Tibial artery (tissue), 4 donors: Measurements from ENCODE around the gene ADAMTS10.
A peak's percentile ranks its signal among the peaks of the same experiment; 100 is the strongest.
"Not testable (repeated sequence)": the region's sequence is repeated elsewhere in the genome, so short reads cannot be mapped to it uniquely, and the experiment has no call there.

Source experiments
- DNase-seq, 2 donors: peaks; one replicate each; pipeline ENCODE4 v3.0.0-alpha.2; 2019
- H3K27ac ChIP-seq, 2 donors: fragments of 200-600 bp; sonication (generic) in 1 of 2; 1 replicate in 1 of 2; 2 replicates in 1 of 2; pipeline ENCODE4 v1.5.1; 2018 to 2019; ENCODE audit warnings: mild to moderate bottlenecking in 1 of 2
- H3K27me3 ChIP-seq, 2 donors: fragments of 200-600 bp; sonication (generic) in 1 of 2; one replicate each; pipeline versions ENCODE4 v1.5.1 to v1.6.0; 2016 to 2019
- H3K36me3 ChIP-seq, 3 donors: fragments of 200-600 bp; sonication (generic) in 2 of 3; one replicate each; pipeline ENCODE4 v1.5.1; 2016 to 2019; ENCODE audit warnings: mild to moderate bottlenecking in 2 of 3
- H3K4me1 ChIP-seq, 4 donors: fragments of 200-600 bp; sonication (generic) in 2 of 4; 1 replicate in 3 of 4; 2 replicates in 1 of 4; pipeline ENCODE4 v1.5.1; 2016 to 2019
- H3K4me3 ChIP-seq, 2 donors: fragments of 200-600 bp; sonication (generic) in 1 of 2; 1 replicate in 1 of 2; 2 replicates in 1 of 2; pipeline ENCODE4 v1.5.1; 2018 to 2019; ENCODE audit warnings: mild to moderate bottlenecking in 2 of 2
- H3K9me3 ChIP-seq, 3 donors: fragments of 200-600 bp; sonication (generic) in 1 of 3; one replicate each; pipeline ENCODE4 v1.5.1; 2016 to 2019
- intact Hi-C: fragments of 100-400 bp; cut with DNase I; formaldehyde crosslinking; loops from one replicate; pipeline ENCODE4 v1.15.0; 2023; ENCODE audit warnings: low total_unique reads
- TF ChIP-seq, protein P1 (sequence below), 2 experiments: fragments of 200-600 bp in 1 of 2; fragments of 450-650 bp in 1 of 2; IDR thresholded peaks; one replicate each; pipeline ENCODE4 v1.5.1; 2017 to 2019; ENCODE audit warnings: antibody characterized with exemption in 2 of 2, mild to moderate bottlenecking in 1 of 2, moderate library complexity in 1 of 2

Gene ADAMTS10

DNA sequence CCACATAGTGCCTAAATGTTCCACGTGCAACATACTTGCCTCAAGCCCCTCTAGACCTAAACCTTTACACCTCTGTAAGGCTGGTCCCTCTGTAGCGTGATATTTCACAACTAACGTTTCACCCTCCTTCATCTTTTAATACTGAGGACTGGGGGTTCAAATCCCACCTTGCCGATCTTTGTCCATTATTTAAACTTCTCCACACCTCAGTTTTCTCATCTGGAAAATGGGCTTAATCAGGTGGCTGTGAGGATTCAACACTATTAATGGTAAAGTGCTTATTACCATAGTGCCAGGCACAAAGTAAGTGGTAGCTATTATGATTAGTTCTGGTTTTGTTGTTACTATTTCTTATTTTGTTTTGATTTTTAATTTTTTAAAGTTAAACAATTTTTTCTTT is 7.5 kb upstream of the ADAMTS10 start:
- H3K27me3 ChIP-seq, result peaks cover 0 to 7% of the 10 kb centered on the region in 2 donors
- intact Hi-C loops, result no loop called here
- DNase-seq, result no peak
- H3K4me1 ChIP-seq, result peaks cover 0 to 15% (median 0%) of the 10 kb centered on the region in 4 donors
- no peaks in the 10 kb centered on the region for H3K9me3 ChIP-seq
- no peaks in the 10 kb centered on the region for H3K36me3 ChIP-seq
- H3K27ac ChIP-seq, result no peak overlapping the region
- TF ChIP-seq, protein P1, sequence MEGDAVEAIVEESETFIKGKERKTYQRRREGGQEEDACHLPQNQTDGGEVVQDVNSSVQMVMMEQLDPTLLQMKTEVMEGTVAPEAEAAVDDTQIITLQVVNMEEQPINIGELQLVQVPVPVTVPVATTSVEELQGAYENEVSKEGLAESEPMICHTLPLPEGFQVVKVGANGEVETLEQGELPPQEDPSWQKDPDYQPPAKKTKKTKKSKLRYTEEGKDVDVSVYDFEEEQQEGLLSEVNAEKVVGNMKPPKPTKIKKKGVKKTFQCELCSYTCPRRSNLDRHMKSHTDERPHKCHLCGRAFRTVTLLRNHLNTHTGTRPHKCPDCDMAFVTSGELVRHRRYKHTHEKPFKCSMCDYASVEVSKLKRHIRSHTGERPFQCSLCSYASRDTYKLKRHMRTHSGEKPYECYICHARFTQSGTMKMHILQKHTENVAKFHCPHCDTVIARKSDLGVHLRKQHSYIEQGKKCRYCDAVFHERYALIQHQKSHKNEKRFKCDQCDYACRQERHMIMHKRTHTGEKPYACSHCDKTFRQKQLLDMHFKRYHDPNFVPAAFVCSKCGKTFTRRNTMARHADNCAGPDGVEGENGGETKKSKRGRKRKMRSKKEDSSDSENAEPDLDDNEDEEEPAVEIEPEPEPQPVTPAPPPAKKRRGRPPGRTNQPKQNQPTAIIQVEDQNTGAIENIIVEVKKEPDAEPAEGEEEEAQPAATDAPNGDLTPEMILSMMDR (IDR thresholded peaks at IDR 0.05), result no peak
- H3K4me3 ChIP-seq, result no peak overlapping the region

DNA sequence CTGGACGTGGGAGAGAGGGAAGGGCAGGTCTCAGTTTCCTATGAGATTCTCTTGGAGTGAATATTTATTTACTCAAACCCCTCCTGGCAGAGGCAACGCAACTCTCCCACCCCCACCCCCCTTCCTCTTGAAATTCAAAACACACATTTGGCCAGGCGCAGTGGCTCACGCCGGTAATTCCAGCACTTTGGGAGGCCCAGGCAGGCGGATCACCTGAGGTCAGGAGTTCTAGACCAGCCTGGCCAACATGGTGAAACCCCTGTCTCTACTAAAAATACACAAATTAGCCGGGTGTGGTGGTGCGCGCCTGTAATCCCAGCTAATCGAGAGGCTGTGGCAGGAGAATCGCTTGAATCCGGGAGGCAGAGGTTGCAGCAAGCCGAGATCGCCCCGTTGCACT is 6.8 kb upstream of the ADAMTS10 start:
- H3K27me3 ChIP-seq, DNase-seq, H3K4me3 ChIP-seq, intact Hi-C loops, H3K36me3 ChIP-seq, H3K9me3 ChIP-seq, H3K27ac ChIP-seq: not testable (repeated sequence)
- peaks cover 0 to 15% (median 0%) of the 10 kb centered on the region in 4 donors for H3K4me1 ChIP-seq

- TF ChIP-seq, protein P1 (IDR thresholded peaks at IDR 0.05), result no peak
- Histone ChIP-seq H3K4me3 (no peak overlapping the region), H3K36me3 (no peaks in the 10 kb centered on the region), H3K27me3 (peaks cover 0 to 7% of the 10 kb centered on the region in 2 donors), H3K9me3 (no peaks in the 10 kb centered on the region), H3K27ac (no peak overlapping the region), H3K4me1 (peaks cover 0 to 18% (median 0%) of the 10 kb centered on the region in 4 donors)
- no peak for DNase-seq
- intact Hi-C loops, result no loop called here
Observed at GRCh38 chr19:8616861-8617260, 6.3 kb upstream of the ADAMTS10 start.

DNA sequence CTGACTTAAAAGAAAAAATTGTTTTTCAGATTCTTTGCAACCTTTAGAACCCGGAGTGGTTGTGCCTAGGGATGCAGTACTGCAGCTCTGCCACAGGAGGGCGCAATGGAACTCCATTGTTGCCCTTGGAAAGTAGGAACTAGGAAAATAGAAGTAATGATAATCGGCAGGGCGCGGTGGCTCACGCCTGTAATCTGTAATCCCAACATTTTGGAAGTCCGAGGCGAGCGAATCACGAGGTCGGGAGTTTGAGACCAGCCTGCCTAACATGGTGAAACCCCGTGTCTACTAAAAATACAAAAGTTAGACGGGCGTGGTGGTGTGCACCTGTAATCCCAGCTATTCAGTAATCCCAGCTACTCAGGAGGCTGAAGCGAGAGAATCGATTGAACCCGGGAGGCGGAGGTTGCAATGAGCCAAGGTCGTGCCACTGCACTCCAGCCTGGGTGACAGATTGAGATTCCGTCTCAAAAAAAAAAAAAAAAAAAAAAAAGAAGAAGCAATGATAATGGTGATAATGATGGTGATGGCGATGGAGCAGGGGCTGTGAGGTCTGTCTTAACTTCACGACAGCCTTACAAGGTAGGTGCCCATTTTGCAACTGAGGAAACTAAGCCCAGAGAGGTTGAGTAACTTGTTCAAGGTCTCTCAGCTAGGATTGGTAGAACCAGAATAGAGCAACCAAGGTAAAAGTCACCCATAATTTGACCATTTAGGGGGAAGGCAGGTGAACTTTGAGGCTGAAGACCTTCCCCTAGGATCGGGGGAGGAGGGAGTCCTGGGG is 5.5 kb upstream of the ADAMTS10 start:
- TF ChIP-seq, protein P1 (IDR thresholded peaks at IDR 0.05), result peak; percentile 86 to 94
- Histone ChIP-seq H3K9me3 (no peaks in the 10 kb centered on the region), H3K27me3 (peaks cover 0 to 7% of the 10 kb centered on the region in 2 donors), H3K27ac (peak overlapping the region in 1 of 2 donors; percentile 47), H3K36me3 (no peaks in the 10 kb centered on the region), H3K4me1 (peaks cover 0 to 26% (median 7%) of the 10 kb centered on the region in 4 donors), H3K4me3 (no peak overlapping the region)
- intact Hi-C loops, result no loop called here
- DNase-seq, result peak; percentile 63 to 81

- DNase-seq, result no peak
- TF ChIP-seq, protein P1 (IDR thresholded peaks at IDR 0.05), result no peak
- Histone ChIP-seq H3K36me3 (no peaks in the 10 kb centered on the region), H3K4me3 (no peak overlapping the region), H3K4me1 (peaks cover 0 to 30% (median 7%) of the 10 kb centered on the region in 4 donors), H3K27ac (peak overlapping the region in 1 of 2 donors; percentile 47), H3K9me3 (no peaks in the 10 kb centered on the region), H3K27me3 (no peaks in the 10 kb centered on the region)
- intact Hi-C loops, result no loop called here
Observed at GRCh38 chr19:8615024-8615423, 4.5 kb upstream of the ADAMTS10 start.

DNA sequence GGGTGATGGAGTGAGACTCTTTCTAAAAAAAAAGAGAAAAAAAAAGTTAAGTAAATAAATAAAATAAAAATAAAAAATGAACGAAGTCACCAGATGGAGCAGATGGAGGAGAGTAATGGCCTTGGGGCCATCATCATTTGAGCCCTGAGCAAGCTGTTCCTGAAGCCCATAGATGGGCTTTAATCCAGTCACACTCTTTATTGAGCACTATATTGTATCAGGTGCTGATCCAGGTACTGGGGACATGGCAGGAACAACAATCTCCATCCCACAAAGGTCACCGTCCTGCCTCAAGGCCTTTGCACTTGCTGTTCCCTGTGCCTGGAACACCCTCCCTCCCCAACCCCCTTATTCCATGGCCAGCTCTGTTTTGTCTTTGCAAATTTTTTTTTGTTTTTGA is 3.9 kb upstream of the ADAMTS10 start:
- TF ChIP-seq, protein P1 (IDR thresholded peaks at IDR 0.05), result no peak
- intact Hi-C loops, result no loop called here
- DNase-seq, result no peak
- no peak overlapping the region for H3K4me3 ChIP-seq
- H3K27me3 ChIP-seq, result no peaks in the 10 kb centered on the region
- no peaks in the 10 kb centered on the region for H3K9me3 ChIP-seq
- no peaks in the 10 kb centered on the region for H3K36me3 ChIP-seq
- H3K4me1 ChIP-seq, result peaks cover 0 to 30% (median 7%) of the 10 kb centered on the region in 4 donors
- peak overlapping the region in 1 of 2 donors; percentile 47 for H3K27ac ChIP-seq
